ENCODE results near the gene HOXC6.

The HOXC6 gene

GRCh38 chr12:54002915-54003389, 25.3 kb upstream of the HOXC6 start:
- DNase-seq (ENCODE audit: low spot score), result no peak

- no peak for DNase-seq (ENCODE audit: low spot score)
Observed at GRCh38 chr12:54003625-54004024, 24.6 kb upstream of the HOXC6 start.

- no peak for DNase-seq (ENCODE audit: low spot score)
Observed at GRCh38 chr12:54004063-54004840, 24.0 kb upstream of the HOXC6 start.

- no peak for DNase-seq (ENCODE audit: low spot score)
Observed at GRCh38 chr12:54004841-54005530, 23.3 kb upstream of the HOXC6 start.

GRCh38 chr12:54005531-54005852, 22.7 kb upstream of the HOXC6 start:
- DNase-seq (ENCODE audit: low spot score), result no peak

GRCh38 chr12:54005853-54006558, 22.2 kb upstream of the HOXC6 start:
- DNase-seq (ENCODE audit: low spot score), result peak; percentile 85

DNA sequence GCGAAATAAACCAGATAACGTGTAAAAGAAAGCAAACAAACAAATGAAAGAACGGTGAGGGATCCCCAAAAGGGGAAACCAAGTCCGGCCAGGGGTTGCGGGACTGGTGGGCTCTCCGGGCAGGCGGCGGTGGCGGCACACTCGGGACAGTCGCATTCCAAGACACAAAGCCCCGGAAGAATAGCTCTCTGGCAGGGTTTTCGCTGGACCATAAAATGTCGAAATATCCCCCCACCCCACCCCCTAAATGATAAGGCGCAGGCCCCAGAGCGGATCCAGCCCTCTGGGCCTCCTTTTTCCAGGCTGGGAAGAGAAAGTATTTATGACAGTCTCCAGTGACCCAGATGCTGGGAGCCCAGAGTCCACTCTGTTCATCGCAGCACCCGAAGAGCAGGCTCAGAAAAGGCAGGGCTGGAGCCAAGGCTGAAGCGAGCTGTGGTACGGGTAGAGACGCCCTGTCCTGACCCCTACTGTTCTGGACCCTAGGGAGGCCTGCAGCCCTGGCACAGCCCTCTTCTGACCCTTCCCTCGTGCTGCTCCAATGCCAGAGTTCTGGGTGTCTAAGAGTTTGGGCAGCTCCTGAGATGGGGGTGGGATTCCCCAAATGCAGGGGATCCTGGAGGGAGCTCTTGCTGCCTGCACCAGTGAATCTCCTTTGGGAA, 21.6 kb upstream of the HOXC6 start:
- no peak for DNase-seq (ENCODE audit: low spot score)

- DNase-seq (ENCODE audit: low spot score), result no peak
Observed at GRCh38 chr12:54007538-54008259, 20.5 kb upstream of the HOXC6 start.

GRCh38 chr12:54008260-54008552, 20.0 kb upstream of the HOXC6 start:
- DNase-seq (ENCODE audit: low spot score), result no peak

- DNase-seq (ENCODE audit: low spot score), result peak; percentile 44
Observed at GRCh38 chr12:54009171-54010052, 18.8 kb upstream of the HOXC6 start.

DNA sequence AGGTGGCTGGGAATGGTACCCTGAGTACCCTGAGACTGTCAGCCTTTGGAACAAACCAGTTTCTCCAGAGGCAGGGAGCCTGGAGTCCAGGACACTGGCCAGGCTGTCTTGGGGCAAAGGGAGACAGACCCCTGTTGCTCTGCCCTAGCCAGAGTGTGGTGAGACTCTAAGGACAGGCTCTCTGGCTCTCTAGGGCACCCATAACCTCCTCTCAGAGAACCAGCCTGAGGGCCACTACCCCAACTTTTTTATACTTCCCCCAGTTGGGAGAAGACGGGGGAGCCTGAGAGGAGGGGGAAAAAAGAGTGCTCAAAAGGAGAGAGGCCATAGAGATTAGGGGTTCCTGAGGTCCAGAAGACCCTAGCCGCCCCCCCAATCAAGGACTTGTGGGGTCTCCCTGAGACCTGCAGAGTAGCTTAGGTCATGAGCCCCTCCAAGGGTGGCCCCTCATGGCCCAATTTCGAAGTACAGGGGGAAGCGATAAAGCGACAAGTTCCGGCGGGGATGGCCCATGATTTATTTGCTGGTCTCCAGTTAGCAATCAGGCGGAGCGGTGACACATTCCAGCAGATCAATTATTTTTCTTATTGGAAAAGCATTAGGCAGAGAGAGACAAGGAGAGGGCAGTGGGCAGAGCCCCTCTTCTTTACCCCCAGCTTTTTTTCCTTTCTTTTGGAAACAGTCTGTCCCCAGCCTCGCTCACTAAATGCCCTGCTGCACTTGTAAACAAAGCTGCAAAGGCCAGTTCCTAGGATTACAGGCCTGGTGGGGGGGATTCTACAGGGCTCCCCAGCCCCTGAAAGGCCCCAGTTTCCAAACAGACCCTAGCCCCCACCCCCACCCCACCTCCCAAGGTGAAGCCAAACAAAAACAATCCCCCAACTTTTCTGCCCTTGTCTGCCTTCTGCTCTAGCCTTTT, 17.9 kb upstream of the HOXC6 start:
- no peak for DNase-seq (ENCODE audit: low spot score)

DNA sequence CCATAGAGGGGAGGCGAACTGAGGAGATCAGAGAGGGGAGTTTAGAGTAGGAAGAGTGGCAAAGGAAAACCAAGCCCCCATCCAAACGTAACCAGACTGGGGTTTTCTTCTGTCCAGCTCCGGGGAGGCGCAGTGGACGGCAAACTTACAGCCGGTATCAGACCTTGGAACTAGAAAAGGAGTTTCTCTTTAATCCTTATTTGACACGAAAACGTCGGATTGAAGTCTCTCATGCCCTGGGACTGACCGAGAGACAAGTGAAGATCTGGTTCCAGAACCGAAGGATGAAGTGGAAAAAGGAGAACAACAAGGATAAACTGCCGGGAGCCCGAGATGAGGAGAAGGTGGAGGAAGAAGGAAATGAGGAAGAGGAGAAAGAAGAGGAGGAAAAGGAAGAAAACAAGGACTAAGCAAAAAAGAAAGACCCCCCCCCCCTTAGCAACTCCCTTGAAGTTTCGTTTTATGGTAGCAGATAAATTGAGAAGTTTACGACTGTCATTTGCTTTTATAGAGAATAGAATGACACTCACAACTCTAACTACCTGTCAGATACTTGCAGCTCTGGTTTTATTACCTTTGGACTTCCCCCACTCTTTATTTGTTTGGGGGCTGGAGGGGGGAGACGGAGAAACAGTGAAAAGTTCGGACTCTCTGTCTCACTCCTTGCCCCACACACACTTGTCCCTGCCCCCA, 17.1 kb upstream of the HOXC6 start:
- DNase-seq (ENCODE audit: low spot score), result no peak

DNA sequence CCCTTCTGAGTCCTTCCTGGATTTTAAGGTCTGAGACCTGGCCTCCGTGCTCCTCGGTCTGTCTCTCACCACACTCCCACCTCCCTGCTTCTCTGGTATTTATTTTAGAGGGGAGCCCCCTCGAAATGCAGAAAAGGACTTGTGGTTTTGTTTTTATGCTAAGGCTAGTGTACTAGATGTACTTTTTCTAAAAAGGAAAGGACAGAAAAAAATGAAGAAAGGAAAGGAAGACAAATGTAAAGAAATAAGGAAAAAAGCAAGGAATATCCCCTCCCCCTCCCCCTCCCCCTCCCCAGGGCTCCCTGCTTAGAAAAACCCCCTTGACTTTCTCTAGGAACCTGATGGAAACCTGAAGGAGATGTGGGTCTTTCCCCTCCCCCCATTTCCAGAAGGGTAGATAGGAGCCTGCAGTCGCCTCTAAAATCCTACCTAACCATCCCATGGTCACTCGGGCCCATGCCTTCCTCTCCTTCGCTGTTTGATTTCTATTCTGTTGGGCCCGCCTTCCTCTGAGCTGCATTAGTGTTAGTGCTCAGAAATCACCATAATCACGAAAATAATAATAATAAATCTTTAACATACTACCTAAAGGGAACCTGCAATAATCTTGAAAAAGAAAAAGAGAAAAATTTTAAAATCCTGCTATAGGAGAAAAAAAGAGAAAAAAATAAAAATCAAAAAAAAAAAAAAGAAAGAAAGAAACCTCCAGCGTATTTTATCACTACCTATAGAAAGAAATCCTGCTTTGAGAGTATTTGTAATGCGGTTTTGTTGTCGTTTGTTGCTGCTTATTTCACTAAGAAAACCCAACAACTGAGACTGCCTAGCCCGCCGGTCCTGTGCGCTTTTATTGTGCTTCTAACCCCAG, 16.3 kb upstream of the HOXC6 start:
- DNase-seq (ENCODE audit: low spot score), result no peak

DNA sequence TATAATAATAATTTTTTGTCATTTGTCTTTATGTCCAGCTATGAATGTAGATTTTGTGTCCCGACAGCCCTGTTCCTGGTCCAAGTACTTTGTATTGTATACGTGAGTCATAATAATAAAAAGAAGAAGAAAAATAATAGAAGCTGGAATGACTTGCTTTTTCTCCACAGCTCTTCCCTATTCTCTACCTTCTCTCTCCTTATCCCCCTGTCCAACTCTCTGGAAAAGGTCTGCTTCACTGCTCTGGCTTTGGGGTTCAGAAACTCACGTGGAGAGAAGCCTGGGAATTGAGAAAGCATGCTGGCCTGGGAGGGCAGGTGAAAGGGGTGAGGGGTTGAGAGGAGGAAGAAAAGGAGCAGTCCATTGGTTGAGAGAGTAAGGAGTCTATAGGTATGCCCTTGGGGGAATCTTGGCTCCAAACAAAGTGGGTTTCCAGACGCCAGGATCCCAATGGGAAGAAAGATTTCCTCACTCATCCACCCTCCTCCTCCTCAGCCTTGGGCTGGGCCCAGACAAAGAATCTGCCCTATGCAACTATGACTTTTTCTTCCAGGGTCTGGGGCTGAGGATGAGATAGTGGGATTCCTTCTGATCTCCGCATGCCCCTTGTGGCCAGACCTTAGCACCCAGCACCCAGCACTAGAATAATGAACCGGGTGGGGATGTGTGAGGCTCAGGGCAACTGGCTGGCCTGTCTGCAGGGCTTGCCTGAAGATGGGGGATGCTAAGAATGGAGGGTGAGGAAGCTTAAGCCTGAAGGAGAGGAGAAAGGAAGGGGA, 15.4 kb upstream of the HOXC6 start:
- no peak for DNase-seq (ENCODE audit: low spot score)

DNA sequence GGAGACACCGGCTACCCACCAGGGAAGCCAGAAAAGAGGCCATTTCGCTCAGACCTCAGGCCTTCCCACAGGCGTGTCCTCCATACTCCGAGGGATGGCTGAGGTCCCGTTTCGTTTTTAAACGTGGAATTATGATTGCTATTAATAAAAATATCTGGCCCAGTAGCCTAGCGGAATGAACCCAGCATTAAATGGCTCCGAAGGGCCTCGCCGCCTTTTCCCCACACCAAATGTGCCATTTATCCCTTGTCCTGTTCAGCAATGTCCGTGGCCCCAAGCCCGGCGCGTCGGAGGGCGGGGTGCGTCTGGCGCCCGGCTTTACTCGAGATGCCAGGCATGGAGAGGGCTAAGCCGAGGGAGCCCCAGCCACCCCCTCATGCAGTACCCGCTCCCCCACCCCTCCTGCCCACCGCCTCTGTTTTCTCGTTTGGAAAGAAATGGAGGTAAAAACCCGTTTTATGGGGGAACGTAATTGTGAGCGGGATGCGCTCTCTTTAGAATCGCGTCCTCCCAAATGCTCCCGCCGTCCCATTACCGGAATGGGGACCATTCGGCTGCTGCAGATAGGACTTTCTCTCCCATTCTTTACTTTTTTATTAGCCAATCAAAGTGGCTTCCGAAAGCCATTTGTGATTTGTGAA, 13.7 kb upstream of the HOXC6 start:
- no peak for DNase-seq (ENCODE audit: low spot score)

DNA sequence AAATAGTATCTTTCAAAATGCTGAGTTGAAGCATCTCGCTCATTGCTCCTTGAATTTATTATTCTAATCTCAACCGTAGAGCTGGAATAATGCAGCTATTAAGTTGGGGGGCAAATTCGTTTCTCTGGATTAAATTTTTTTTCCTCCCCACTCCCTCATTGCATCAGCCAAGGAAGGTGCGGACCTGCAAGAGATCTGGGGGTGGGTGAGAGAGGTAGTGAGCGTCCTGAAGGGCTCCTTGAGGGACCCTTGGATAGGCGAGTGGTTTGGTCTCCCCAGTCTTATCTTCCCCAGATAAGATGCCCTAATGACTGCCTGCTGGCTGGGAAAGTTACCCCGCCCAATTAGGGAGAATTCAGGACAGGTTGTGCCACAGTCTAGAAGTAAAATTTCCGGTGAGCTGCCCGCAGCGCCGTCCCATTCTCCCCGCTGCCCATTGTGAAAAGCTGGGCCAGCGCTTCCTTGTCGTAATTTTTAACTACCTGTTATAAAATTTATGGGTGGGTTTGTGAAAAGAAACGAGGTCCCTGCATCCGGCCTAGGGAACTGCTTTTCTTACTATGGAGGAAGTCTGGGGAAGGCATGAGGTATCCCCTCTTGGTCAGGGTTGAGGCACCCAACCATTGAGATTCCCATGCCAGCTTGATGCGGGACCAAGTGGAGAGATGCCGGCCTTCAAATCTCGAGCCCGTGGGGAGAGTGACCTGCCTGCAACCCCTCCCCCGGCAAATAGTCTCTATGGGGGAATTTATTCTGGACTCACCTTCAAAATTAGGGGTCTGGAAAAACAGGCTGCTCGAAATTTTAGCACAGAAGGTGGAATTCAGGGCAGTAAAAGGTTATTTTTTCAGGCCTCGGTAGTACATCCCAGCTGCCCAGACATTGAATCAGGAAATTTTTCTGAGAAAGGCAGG, 13.0 kb upstream of the HOXC6 start:
- no peak for DNase-seq (ENCODE audit: low spot score)
